HG03066 (cell line): ENCODE data around the gene AGPAT1.
"Not testable (repeated sequence)": the region's sequence is repeated elsewhere in the genome, so short reads cannot be mapped to it uniquely, and the experiment has no call there.

Source experiments
- ATAC-seq: cut with Tn5 transposase; IDR thresholded peaks from one replicate; pipeline ENCODE4 v1.9.1; 2021; ENCODE audit warnings: low read depth; ENCODE audit not compliant: unreplicated experiment

The AGPAT1 gene

GRCh38 chr6:32200711-32201475 is 25.0 kb upstream of the AGPAT1 start:
- ATAC-seq = no peak

- ATAC-seq = no peak
These were observed 23.0 kb upstream of the AGPAT1 start for GRCh38 chr6:32198866-32199265.

DNA sequence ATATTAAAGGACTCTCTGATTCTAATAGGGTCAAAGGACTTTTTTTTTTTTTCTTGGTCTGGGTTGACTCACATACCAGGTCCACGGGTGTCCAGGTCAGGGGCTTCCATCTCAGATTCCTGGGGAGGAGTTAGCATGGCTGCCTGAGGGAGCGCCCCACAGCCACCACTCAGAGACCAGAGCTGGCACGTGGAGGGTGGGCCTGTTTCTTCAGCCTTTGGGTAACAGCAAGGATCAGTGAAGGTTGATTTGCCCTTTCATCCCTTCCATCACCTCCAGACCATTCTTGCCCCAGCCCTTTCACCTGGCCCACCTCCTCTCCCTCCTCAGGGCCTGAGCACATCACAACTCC is 22.4 kb upstream of the AGPAT1 start:
- no peak for ATAC-seq

- ATAC-seq = no peak
These were observed 21.1 kb upstream of the AGPAT1 start for GRCh38 chr6:32196682-32197616.

GRCh38 chr6:32195902-32196681 is 20.2 kb upstream of the AGPAT1 start:
- peak; percentile 65 for ATAC-seq

- ATAC-seq = no peak
These were observed 19.7 kb upstream of the AGPAT1 start for GRCh38 chr6:32195652-32195901.

DNA sequence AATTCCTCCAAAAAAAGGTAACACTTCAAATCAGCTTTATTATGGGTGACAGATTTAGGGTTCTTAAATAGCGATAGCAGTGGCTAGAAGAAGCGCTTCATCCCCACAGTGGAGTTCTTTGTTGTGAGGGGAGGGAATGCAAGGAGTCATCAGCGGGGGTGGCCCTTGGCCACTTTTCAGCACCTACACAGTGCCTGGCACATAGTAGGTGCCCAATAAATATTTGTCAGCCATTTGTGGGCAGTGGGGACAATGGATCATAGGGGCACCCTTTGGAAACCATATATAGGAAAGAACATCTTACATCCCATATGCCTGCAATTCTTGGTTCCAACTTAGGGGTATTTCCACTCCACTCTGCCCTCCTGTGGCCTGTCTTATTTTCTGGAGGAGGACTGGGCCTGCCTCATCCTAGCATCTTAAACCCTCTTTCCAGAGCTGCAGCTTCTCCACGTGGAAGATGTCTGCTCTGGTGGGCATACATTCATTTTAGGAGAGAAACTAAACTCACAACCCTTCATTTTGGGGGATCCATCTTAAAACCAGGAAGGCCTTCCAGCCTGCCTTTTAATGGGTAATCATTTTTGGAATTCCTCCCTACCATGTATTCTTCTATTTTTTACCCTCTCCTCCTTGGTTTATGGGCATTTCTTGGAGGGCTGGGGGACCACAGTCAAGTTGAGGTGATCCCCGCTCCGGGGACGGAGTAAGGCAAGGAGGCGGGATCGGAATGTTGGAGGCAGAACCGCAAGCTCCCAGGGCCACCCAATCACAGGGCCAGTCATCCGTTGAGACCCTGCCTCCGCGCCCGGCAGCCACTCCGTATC is 19.2 kb upstream of the AGPAT1 start:
- peak; percentile 70 for ATAC-seq

- no peak for ATAC-seq
These were observed 18.5 kb upstream of the AGPAT1 start for GRCh38 chr6:32194388-32194787.

GRCh38 chr6:32193096-32193495 is 17.2 kb upstream of the AGPAT1 start:
- not testable (repeated sequence) for ATAC-seq

- ATAC-seq = no peak
These were observed 16.7 kb upstream of the AGPAT1 start, which contains the start of gene GPSM3 for GRCh38 chr6:32192608-32193039. Gene GPSM3, minus strand, starts transcription at chr6:32192643. Its CDS starts 130 bp downstream, at chr6:32192513.

DNA sequence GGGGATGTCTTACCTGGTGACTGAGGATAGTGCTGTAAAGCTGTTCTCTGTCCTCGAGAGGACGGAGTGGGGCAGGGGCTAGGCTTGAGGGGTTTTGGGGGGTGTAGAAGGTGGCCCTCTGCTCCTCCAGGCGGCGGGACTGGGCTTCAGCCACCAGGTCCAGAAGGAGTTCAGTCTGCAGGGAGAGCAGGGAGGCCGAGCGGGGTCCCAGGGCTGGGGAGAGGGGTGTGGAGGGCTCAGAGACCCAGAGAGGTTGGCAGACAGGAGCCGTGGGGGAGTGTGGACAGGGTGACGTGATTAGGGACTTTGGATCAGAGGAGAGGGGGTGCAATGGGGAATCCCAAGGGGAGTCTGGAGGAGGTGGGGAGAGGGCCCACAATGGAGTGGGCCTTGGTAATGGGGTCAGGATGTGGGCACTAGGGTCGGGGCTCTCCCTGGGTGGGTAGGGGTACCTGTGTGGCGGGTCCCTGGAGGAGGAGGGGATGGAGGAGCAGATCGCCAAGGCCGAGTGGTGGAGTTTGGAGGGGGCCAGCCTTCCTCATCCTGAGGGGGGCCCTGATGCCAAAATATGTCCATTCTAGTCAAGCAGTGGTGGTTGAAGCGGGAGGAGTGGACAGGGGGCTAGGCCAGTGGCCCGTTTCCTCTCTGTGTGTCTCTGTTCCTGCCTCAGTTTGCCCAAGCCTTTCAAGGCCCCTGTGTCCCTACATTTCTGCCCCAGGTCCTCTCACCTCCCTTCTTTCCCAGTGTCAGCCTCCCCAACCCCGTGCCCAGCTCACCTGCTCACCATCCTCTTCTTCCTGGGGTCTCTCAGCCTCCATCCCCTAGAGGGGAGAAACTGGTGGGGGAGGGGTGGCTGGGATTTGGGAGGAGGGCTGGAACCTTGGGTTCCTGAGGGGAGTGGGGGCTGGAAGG is 16.1 kb upstream of the AGPAT1 start:
- ATAC-seq = no peak

DNA sequence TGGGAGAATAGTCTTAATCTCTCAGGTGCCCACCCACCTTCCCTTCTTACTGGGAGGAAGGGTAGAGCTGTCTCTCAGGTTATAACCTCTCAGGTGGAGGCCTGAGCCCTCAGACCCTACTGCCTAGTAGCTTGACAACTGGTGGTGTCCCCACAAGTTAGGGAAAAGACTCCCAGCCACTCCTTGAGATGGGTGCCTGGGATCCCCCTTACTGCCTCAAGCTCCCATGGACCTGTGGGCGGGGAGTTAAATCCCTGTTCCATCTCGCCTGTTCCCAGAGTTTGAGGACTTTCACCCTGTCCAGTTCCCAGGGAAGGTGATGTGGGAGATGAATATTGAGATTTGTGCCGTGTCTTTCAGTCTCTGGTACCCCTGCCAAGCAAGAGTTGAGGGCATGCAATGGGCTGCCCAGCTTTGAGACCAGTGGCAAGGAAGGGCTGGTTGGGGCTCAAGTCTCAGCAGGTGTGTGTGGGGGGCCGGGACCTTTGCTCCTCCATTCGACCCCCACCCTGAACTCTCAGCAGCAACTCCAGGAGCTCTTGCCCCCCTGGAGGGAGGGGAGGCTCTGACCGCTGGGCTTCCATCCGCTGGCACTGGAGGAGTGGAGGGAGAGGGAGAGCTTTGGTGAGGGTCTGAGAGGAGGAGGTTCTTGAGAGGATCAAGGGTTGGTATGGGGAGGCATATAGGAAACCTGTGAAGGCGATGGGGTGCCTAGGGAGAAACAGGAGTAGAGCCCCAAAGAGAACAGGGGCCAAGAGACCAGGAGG is 15.2 kb upstream of the AGPAT1 start:
- no peak for ATAC-seq

DNA sequence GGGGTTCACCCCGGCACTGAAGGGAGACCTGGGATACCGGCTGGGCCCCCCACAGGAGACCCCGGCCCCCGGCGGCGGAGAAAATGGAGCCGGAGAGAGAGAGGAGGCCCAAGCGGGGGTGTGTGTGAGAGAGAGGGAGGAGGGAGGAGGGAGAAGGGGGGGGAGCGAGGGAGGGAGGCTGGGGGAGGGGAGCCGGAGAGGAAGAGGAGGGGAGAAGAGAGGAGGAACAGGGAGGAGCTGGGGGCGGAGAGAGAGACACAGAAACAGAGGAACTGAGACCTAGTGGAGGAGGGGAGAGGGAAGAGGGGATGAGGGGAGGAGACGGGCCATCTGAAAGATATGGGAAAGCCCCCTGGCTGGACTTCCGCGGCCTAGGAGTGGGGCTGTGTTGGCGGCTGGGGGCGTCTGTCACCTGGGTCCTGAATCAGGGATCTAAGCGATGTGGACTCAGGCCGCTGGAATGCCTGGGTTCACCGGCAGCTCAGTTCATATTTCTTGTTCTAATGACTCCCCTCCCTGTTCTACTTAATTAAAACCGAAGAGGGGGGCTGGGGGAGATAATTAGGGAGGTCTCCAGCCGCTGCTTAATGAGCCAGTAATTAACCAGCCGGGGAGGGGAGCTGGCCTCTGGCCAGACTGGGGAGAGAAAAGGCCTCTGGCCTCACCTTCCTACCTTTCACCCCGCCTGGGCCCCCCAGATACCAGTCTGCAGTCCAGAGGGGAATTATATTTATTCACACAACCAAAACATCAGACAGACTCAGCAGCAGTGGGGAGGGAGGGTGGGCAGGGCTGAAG is 14.4 kb upstream of the AGPAT1 start, which contains the start of gene PBX2:
Gene PBX2 (minus strand): TSS at position 149 of the 798 bp plus-strand sequence. CDS start 287 bp downstream, outside the sequence.
- peak; percentile 51 for ATAC-seq

DNA sequence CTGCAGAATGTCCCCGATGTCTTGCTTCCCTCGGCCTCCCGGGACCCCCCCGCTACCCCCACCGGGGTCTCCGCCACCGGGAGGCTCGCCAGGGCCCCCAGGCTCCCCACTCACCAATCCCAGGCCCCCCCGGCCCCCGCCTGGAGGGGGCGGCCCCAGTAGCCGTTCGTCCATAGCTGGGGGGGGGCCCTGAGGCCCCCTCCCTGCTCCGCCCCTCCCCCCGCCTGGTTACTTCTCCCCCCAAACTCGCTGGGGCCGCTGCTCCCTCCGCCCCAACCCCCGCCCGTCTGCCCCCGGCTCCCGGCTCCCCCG is 13.8 kb upstream of the AGPAT1 start:
- no peak for ATAC-seq

DNA sequence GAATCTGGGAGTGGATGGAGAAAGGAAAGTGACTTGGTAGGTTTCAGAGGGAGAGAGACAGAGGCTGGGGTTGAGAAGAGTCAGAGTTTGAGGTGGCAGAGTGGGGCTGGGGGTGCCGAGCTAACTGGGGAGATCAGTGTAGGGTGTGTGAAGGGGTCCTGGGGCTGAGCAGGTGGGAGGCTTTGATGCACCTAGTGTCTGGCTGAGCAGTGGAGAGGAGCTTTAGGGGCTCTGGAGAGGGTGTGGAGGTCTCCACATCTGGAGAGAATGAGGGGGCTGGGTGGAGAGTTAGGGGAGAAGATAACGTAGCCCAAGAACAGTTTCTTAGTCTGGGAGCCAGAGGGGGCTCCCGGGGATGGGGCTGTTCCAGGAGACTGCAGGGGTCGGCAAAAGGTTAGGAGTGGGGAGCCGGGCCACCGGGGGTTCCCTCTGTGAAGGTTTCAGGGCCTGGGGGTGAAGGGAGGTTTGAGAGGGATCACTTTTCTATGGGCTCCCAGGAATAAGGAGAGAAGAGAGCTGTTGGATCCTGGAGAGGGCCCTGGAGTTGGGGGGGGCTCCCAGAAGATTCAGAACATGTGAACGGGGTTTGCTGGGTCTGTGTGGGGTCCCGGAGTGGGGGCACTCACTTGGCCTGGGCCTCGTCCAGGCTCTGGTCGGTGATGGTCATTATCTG is 13.3 kb upstream of the AGPAT1 start:
- no peak for ATAC-seq

- no peak for ATAC-seq
These were observed 12.6 kb upstream of the AGPAT1 start for GRCh38 chr6:32188381-32189068.
